Measurements from ENCODE around the gene DMKN. TPM values are rescaled to one million over a fixed set of nuclear protein-coding genes. Genes with fewer than 3 reads are reported as not detected.

DMKN gene
- 5.0 and 9.3 TPM in 2 replicates for total RNA-seq (2014; rRNA removed; shearing (Covaris generic); ENCODE audit: low replicate concordance)

- Histone ChIP-seq H3K4me3 (ENCODE audit: low read length) (no peak within 1 kb of the TSS), H3K4me2 (ENCODE audit: low read depth, low read length, poor library complexity, severe bottlenecking) (no peak within 1 kb of the TSS), H3K9ac (ENCODE audit: low read length) (no peak within 1 kb of the TSS), H3K9me3 (ENCODE audit: low read length) (no peaks in the 10 kb centered on the region), H3K79me2 (ENCODE audit: low read length) (no peaks in the 10 kb centered on the region), H3K4me1 (ENCODE audit: low read length) (peaks cover 7% of the 10 kb centered on the region), H3K9me2 (replicated peaks; ENCODE audit: insufficient read depth, low read length) (no peaks in the 10 kb centered on the region), H3K27me3 (ENCODE audit: low read length) (no peaks in the 10 kb centered on the region), H4K20me1 (ENCODE audit: insufficient read depth, low read depth, low read length) (peaks cover 4% of the 10 kb centered on the region; the same call in 1 of the 2 replicates), H3K36me3 (ENCODE audit: insufficient read depth, low read length) (no peaks in the 10 kb centered on the region), H2AFZ (ENCODE audit: low read length) (no peak within 1 kb of the TSS), H3K27ac (ENCODE audit: low read length) (no peak within 1 kb of the TSS)
- no peak for DNase-seq
These were observed at the start of gene DMKN for GRCh38 chr19:35513628-35514281. Gene DMKN (minus strand): TSS chr19:35513649. CDS start chr19:35513475, 174 bp downstream.

- H3K27ac ChIP-seq (ENCODE audit: low read length), result no peak overlapping the region
- no peaks in the 10 kb centered on the region for H3K9me3 ChIP-seq (ENCODE audit: low read length)
- H2AFZ ChIP-seq (ENCODE audit: low read length), result no peak overlapping the region
- no peaks in the 10 kb centered on the region for H4K20me1 ChIP-seq (ENCODE audit: insufficient read depth, low read depth, low read length)
- no peak overlapping the region for H3K9ac ChIP-seq (ENCODE audit: low read length)
- no peak for DNase-seq
- H3K36me3 ChIP-seq (ENCODE audit: insufficient read depth, low read length), result no peaks in the 10 kb centered on the region
- no peaks in the 10 kb centered on the region for H3K79me2 ChIP-seq (ENCODE audit: low read length)
- H3K4me3 ChIP-seq (ENCODE audit: low read length), result no peak overlapping the region
- no peak overlapping the region for H3K4me2 ChIP-seq (ENCODE audit: low read depth, low read length, poor library complexity, severe bottlenecking)
- no peaks in the 10 kb centered on the region for H3K9me2 ChIP-seq (replicated peaks; ENCODE audit: insufficient read depth, low read length)
- no peaks in the 10 kb centered on the region for H3K27me3 ChIP-seq (ENCODE audit: low read length)
- H3K4me1 ChIP-seq (ENCODE audit: low read length), result peaks cover 11% of the 10 kb centered on the region
These were observed 49.3 kb upstream of the DMKN start for GRCh38 chr19:35562776-35563175.

- H3K9ac ChIP-seq (ENCODE audit: low read length), result no peak overlapping the region
- no peak overlapping the region for H3K4me2 ChIP-seq (ENCODE audit: low read depth, low read length, poor library complexity, severe bottlenecking)
These were observed 48.9 kb upstream of the DMKN start for GRCh38 chr19:35562336-35562735.

GRCh38 chr19:35561436-35561835, 48.0 kb upstream of the DMKN start:
- no peaks in the 10 kb centered on the region for H3K9me2 ChIP-seq (replicated peaks; ENCODE audit: insufficient read depth, low read length)
- H3K27me3 ChIP-seq (ENCODE audit: low read length), result no peaks in the 10 kb centered on the region
- DNase-seq, result no peak
- peaks cover 11% of the 10 kb centered on the region for H3K4me1 ChIP-seq (ENCODE audit: low read length)
- no peak overlapping the region for H3K27ac ChIP-seq (ENCODE audit: low read length)
- H3K36me3 ChIP-seq (ENCODE audit: insufficient read depth, low read length), result no peaks in the 10 kb centered on the region
- no peak overlapping the region for H3K4me2 ChIP-seq (ENCODE audit: low read depth, low read length, poor library complexity, severe bottlenecking)
- H3K4me3 ChIP-seq (ENCODE audit: low read length), result no peak overlapping the region
- H3K79me2 ChIP-seq (ENCODE audit: low read length), result no peaks in the 10 kb centered on the region
- H3K9ac ChIP-seq (ENCODE audit: low read length), result no peak overlapping the region
- H3K9me3 ChIP-seq (ENCODE audit: low read length), result no peaks in the 10 kb centered on the region
- H2AFZ ChIP-seq (ENCODE audit: low read length), result no peak overlapping the region
- H4K20me1 ChIP-seq (ENCODE audit: insufficient read depth, low read depth, low read length), result no peaks in the 10 kb centered on the region

More at GRCh38 chr19:35562336-35562735, 48.9 kb upstream of the DMKN start:
- H3K79me2 ChIP-seq (ENCODE audit: low read length), result no peaks in the 10 kb centered on the region
- no peaks in the 10 kb centered on the region for H3K9me2 ChIP-seq (replicated peaks; ENCODE audit: insufficient read depth, low read length)
- no peaks in the 10 kb centered on the region for H3K9me3 ChIP-seq (ENCODE audit: low read length)
- no peaks in the 10 kb centered on the region for H3K27me3 ChIP-seq (ENCODE audit: low read length)
- no peak for DNase-seq
- H3K36me3 ChIP-seq (ENCODE audit: insufficient read depth, low read length), result no peaks in the 10 kb centered on the region
- H3K27ac ChIP-seq (ENCODE audit: low read length), result no peak overlapping the region
- H4K20me1 ChIP-seq (ENCODE audit: insufficient read depth, low read depth, low read length), result no peaks in the 10 kb centered on the region
- H3K4me3 ChIP-seq (ENCODE audit: low read length), result no peak overlapping the region
- peaks cover 11% of the 10 kb centered on the region for H3K4me1 ChIP-seq (ENCODE audit: low read length)
- no peak overlapping the region for H2AFZ ChIP-seq (ENCODE audit: low read length)

GRCh38 chr19:35560677-35561076, 47.2 kb upstream of the DMKN start:
- Histone ChIP-seq H3K9ac (ENCODE audit: low read length) (no peak overlapping the region), H2AFZ (ENCODE audit: low read length) (no peak overlapping the region), H3K79me2 (ENCODE audit: low read length) (no peaks in the 10 kb centered on the region), H3K4me3 (ENCODE audit: low read length) (no peak overlapping the region), H3K27me3 (ENCODE audit: low read length) (no peaks in the 10 kb centered on the region), H3K4me2 (ENCODE audit: low read depth, low read length, poor library complexity, severe bottlenecking) (no peak overlapping the region), H4K20me1 (ENCODE audit: insufficient read depth, low read depth, low read length) (no peaks in the 10 kb centered on the region), H3K27ac (ENCODE audit: low read length) (no peak overlapping the region), H3K36me3 (ENCODE audit: insufficient read depth, low read length) (no peaks in the 10 kb centered on the region), H3K9me3 (ENCODE audit: low read length) (no peaks in the 10 kb centered on the region), H3K9me2 (replicated peaks; ENCODE audit: insufficient read depth, low read length) (no peaks in the 10 kb centered on the region), H3K4me1 (ENCODE audit: low read length) (peaks cover 11% of the 10 kb centered on the region)
- no peak for DNase-seq

- Histone ChIP-seq H3K9me2 (replicated peaks; ENCODE audit: insufficient read depth, low read length) (no peaks in the 10 kb centered on the region), H3K79me2 (ENCODE audit: low read length) (no peaks in the 10 kb centered on the region), H3K27me3 (ENCODE audit: low read length) (no peaks in the 10 kb centered on the region), H3K9ac (ENCODE audit: low read length) (no peak overlapping the region), H4K20me1 (ENCODE audit: insufficient read depth, low read depth, low read length) (no peaks in the 10 kb centered on the region), H3K36me3 (ENCODE audit: insufficient read depth, low read length) (no peaks in the 10 kb centered on the region), H3K4me2 (ENCODE audit: low read depth, low read length, poor library complexity, severe bottlenecking) (no peak overlapping the region), H3K4me3 (ENCODE audit: low read length) (no peak overlapping the region), H2AFZ (ENCODE audit: low read length) (no peak overlapping the region), H3K27ac (ENCODE audit: low read length) (no peak overlapping the region), H3K9me3 (ENCODE audit: low read length) (no peaks in the 10 kb centered on the region), H3K4me1 (ENCODE audit: low read length) (peaks cover 11% of the 10 kb centered on the region)
- DNase-seq, result no peak
These were observed 46.8 kb upstream of the DMKN start for GRCh38 chr19:35560271-35560670.

- H4K20me1 ChIP-seq (ENCODE audit: insufficient read depth, low read depth, low read length), result no peaks in the 10 kb centered on the region
These were observed 46.3 kb upstream of the DMKN start for GRCh38 chr19:35559781-35560180.

GRCh38 chr19:35559281-35559659, 45.8 kb upstream of the DMKN start:
- H3K4me1 ChIP-seq (ENCODE audit: low read length), result peaks cover 11% of the 10 kb centered on the region
- H3K36me3 ChIP-seq (ENCODE audit: insufficient read depth, low read length), result no peaks in the 10 kb centered on the region
- no peak overlapping the region for H3K9ac ChIP-seq (ENCODE audit: low read length)
- H4K20me1 ChIP-seq (ENCODE audit: insufficient read depth, low read depth, low read length), result no peaks in the 10 kb centered on the region
- no peak overlapping the region for H3K27ac ChIP-seq (ENCODE audit: low read length)
- DNase-seq, result peak; percentile 87
- H3K4me2 ChIP-seq (ENCODE audit: low read depth, low read length, poor library complexity, severe bottlenecking), result no peak overlapping the region
- H3K9me2 ChIP-seq (replicated peaks; ENCODE audit: insufficient read depth, low read length), result no peaks in the 10 kb centered on the region
- no peak overlapping the region; the same call in 1 of the 2 replicates for H3K4me3 ChIP-seq (ENCODE audit: low read length)
- no peak overlapping the region for H2AFZ ChIP-seq (ENCODE audit: low read length)
- H3K9me3 ChIP-seq (ENCODE audit: low read length), result no peaks in the 10 kb centered on the region
- no peaks in the 10 kb centered on the region for H3K27me3 ChIP-seq (ENCODE audit: low read length)
- no peaks in the 10 kb centered on the region for H3K79me2 ChIP-seq (ENCODE audit: low read length)

More at GRCh38 chr19:35559781-35560180, 46.3 kb upstream of the DMKN start:
- H3K27ac ChIP-seq (ENCODE audit: low read length), result no peak overlapping the region
- no peaks in the 10 kb centered on the region for H3K9me3 ChIP-seq (ENCODE audit: low read length)
- H2AFZ ChIP-seq (ENCODE audit: low read length), result no peak overlapping the region
- no peaks in the 10 kb centered on the region for H3K79me2 ChIP-seq (ENCODE audit: low read length)
- H3K27me3 ChIP-seq (ENCODE audit: low read length), result no peaks in the 10 kb centered on the region
- H3K4me2 ChIP-seq (ENCODE audit: low read depth, low read length, poor library complexity, severe bottlenecking), result no peak overlapping the region
- no peaks in the 10 kb centered on the region for H3K9me2 ChIP-seq (replicated peaks; ENCODE audit: insufficient read depth, low read length)
- peaks cover 11% of the 10 kb centered on the region for H3K4me1 ChIP-seq (ENCODE audit: low read length)
- no peak overlapping the region for H3K4me3 ChIP-seq (ENCODE audit: low read length)
- no peak for DNase-seq
- no peaks in the 10 kb centered on the region for H3K36me3 ChIP-seq (ENCODE audit: insufficient read depth, low read length)
- no peak overlapping the region for H3K9ac ChIP-seq (ENCODE audit: low read length)

All from Karpas-422 (cell line).